NCI-H460 (cell line): ENCODE data around the gene PTPRG. TPM values are rescaled to one million over a fixed set of nuclear protein-coding genes. Genes with fewer than 3 reads are reported as not detected.
"Not testable (repeated sequence)": the region's sequence is repeated elsewhere in the genome, so short reads cannot be mapped to it uniquely, and the experiment has no call there.

Experiments used
- DNase-seq: peaks from one replicate; pipeline ENCODE4 v3.0.0-alpha.2; 2016; ENCODE audit warnings: low read depth; ENCODE audit errors: extremely low read depth
- total RNA-seq: library from RNA; depleted of rRNA; stranded (reverse); fragments of >200 nt; shearing (Covaris generic); gene quantifications from 2 replicates; pipeline ENCODE4 v1.2.3, GENCODE V29; 2014

Gene PTPRG
- total RNA-seq, 1 experiment from 2014 or later: 24.9 TPM

DNA sequence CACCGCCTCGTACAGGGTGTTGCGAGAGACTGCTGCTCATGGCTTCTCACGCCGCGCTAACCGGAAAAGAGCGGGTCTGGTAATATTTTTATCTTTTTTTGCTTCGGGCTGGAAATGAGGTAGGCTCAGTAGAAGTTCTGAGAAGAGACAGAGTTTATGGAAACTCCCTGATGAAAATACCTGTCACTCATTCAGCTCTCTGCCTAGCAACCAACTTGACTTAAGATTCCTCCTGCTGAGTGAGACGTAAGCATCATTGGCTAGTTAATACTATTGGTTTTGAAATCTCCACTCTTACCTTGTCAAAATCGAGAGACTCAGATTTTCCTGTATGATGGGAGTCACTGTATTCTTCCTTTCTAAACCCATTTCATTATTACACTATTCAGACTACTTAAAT, 181.7 kb downstream of the PTPRG start:
- no peak for DNase-seq

DNA sequence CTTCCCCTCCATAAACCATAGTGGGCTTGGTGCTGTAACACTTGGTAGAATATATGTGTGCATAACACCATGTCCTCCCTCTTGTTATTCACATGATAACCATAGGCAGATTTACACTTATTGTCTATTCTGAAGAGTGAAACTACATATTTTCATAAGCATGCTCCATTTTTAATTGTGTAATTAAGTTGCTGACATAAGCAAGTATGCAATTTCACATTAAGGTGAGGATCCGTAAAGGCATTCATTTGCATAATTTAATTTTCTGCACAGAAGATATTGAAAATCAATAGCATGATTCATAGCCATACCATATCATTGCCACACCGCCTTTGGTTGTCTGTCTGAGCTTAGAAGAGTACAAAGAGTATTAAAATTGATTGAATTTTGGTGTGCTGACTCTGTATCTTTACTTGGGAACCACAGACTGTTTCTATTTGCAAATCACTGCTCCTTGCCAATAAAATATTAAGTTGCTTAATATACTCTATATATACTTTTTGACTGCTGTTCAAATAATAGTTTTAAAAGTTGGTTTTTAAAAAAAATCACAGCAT, 182.4 kb downstream of the PTPRG start:
- no peak for DNase-seq

DNA sequence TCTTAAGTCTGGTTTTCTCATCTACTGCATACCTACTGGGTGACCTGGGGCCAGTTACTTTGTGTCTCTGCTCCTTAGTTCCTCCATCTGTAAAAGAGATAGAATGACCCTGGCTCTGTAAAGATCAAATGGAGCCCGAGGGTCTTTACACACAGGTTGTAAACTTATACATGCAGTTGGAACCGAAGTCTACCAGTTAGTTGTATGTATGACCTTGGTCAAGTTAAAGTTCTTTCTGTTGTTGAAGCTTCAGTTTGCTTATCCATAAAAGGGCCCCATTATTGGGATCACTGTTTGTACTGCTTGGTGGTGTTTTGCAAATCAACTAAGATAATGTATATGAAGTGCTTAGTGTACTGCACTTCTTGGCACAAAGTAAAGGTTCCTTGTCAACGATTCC, 186.9 kb downstream of the PTPRG start:
- no peak for DNase-seq

DNA sequence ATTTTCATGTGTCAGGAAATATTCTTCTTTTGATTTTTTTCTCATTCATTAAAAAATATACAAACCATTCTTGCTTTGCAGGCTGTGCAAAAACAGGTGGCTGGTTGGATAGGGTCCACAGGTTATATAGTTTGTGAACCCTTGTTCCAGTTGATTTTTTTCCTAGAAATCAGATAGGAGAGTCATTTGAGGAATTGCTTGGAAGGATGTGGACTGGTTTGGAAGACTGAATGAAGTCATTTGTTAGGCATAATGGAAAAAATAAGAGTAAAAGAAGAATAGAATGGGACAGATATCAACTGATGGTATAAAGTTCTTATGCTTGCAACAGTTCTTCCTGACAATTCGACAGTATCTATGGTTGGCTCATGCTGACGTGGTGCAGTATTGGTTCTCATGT, 189.4 kb downstream of the PTPRG start:
- no peak for DNase-seq

DNA sequence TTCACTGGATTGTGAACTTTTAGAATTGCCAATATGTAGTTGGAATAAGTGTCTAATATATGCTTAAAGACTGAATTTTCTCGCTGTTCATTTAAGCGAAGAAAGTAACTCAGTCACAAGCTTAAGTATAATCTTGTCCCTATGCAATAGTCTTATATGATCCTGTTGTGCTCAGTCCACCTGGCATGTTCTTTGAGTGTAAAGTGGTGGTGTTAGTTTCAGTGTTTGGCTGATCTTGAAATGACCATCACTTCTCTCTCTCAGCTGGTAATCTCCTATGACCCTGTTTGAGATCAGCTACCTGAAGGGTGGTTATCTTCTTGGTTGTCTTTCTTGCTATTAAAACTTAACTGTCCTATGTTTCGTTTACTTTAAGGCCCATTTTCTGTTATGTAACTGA, 197.5 kb downstream of the PTPRG start:
- no peak for DNase-seq

DNA sequence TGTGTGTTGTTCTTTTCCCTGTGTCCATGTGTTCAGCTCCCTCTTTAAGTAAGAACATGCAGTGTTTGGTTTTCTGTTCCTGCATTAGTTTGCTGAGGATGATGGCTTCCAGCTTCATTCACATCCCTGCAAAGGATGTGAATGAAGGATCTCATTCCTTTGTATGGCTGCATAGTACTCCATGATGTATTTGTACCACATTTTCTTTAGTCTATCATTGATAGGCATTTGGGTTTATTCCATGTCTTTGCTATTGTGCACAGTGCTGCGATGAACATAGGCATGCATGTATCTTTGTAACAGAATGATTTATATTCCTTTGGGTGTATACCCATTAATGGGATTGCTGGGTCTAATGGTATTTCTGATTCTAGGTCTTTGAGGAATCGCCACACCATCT, 199.4 kb downstream of the PTPRG start:
- DNase-seq: not testable (repeated sequence)

DNA sequence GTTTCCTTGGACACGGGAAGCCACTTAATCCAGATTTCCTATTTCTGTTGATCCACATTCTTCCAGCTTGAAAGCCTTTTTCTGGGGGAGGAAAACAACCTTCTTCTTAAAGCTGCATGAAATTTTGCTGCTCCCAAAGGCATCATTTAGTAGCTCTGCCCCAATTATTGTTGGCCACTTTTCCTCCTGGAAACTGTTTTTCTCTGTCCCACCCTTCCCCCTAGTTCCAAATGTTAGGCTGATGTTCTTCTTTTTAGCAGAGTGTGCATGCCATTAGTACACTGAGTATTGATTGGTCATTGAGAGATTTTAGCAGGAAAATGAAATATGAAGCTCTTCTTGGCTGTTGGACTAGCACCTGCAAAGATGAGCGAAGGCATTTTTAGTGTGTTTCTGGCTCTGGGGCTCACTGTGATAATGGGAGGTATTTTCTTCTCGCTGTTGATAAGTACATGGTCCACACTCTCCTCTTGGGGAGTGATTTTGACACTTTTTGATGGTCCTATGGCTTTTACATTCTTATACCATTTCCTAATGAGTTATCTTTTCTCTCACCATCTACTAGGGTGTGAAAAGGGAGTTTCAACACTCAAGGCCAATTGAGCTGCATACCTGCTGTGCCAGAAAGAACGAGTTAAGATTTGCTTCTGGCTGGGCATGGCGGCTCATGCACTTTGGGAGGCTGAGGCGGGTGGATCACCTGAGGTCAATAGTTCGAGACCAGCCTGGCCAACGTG, 200.5 kb downstream of the PTPRG start:
- DNase-seq: no peak

DNA sequence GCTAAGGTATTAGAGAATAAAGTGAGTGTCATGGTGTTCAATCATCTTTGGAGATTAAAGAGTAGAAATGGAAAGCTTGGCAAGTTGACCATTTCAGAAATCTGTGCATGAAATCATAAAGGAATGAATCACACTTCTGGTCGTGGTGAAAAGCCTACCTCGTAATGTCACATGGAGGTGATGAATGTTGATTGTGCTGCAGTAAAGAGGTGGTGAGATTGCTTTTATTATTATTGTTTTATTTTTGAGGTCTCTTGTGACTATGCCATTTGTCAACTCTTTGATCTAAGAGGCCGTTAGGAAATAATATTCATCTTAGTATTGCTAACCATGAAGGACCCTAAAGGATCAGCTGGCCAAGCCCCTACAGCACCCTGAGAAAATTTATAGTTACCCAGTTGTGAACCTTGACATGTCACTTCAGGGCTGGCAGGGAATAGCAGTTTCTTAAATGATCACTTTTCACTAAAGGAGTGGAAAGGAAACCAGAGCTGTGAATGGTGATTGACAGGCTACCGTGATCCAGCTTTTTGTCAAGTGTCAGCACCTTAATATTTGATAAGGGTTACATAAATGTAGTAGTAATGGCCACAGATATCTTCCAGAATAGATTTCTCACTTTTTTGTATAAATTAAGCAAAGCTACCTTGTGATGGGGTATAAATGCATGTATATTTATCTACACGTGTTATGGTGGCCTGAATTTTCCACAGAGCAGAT, 203.9 kb downstream of the PTPRG start:
- no peak for DNase-seq

DNA sequence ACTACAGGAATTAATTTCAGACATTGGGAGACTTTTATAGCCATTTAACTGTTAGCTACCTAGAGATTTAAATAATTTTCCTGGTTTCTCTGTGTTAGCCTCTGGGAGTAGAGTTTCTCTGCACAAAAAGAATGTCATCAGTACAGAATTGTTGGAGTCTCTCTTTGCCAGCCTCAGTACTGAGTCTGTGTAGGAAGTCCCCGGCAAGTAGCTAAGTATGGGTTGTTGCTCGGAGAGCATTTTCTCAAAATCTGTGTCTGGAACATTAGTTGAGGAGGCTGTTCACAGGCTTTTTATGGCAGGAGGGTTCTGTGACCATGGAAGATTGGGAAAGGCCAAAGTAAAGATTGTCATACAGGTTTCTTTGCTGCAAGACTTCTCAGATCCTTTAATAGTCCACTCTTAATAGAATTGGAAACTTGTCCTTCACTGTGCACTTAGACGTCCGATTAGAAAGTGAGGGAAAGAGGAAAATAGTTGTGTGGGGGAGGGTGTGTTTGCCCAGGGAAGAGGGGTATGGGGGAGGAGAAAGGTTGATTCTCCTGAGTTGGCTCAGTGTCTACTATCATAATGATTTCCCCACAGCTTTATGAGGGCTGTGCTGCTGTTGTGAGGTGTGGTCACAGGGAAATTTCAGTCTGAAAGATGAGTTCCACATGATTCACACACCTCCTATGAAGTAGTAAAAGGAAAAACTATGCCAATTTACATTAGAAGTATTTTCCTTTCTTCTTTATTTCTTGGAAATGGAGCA, 207.1 kb downstream of the PTPRG start:
- no peak for DNase-seq

DNA sequence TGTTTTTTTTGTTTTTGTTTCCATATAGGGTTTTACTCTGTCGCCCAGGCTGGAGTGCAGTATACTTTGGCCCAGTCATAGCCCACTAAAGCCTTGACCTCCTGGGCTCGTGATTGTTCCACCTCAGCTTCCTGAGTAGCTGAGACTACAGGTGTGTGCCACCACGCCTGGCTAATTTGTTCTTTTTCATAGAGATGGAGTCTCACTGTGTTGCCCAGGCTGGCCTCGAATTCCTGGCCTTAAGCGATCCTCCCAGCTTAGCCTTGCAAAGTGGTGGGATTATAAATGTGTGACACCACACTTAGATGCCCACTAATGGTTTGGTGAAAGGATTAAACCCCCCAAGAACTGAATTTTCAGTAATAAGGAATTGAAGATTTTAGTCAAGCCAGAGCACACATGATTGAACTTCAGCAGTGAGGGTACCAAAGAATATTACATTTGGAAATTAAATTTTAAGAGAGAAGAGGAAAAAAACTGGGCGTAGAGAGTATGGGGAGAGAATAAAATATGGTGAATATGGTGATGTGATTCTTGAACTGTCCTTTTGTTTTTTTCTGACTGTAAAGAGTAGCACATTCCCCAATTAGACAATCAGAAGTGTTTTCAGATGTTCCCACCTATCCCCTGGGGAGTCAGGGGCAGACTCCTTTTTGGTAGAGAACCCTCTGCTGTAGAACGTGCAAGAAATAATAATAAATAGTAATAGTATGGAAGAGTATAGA, 208.1 kb downstream of the PTPRG start:
- no peak for DNase-seq

DNA sequence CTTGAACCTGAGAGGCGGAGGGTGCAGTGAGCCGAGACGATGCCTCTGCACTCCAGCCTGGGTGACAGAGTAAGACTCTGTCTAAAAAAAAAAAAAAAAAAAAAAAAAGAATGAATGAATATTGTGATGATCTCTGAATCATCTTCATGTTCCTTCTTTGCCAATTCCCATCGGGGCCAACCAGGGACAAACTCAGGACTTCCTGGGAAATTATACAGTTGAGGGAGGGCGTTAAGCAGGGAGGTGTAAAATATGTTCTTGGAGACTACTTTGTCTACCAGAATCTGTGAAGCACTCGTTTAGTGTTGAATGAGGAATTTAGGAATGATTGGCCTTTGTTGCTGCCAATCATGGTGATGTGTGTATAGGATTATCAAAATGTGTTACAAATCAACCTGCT, 210.6 kb downstream of the PTPRG start:
- no peak for DNase-seq

DNA sequence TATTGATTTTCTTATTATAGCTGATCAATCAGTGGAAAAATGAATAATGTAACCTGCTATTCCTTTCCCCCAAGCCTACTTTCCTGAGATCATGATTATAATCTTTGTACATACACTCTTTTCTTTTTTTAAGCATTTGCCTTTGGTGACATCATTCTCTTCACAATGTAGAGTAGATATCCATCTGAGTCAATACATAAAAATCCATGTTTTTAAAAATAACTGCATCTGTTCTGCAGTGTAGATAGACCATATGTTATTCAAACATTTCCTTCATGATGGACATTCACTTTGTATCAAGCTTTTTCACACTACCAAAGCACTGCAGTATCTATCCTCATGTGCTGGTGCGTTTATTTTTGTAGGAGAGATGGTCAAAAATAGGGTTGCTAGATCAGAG, 211.1 kb downstream of the PTPRG start:
- DNase-seq: no peak

DNA sequence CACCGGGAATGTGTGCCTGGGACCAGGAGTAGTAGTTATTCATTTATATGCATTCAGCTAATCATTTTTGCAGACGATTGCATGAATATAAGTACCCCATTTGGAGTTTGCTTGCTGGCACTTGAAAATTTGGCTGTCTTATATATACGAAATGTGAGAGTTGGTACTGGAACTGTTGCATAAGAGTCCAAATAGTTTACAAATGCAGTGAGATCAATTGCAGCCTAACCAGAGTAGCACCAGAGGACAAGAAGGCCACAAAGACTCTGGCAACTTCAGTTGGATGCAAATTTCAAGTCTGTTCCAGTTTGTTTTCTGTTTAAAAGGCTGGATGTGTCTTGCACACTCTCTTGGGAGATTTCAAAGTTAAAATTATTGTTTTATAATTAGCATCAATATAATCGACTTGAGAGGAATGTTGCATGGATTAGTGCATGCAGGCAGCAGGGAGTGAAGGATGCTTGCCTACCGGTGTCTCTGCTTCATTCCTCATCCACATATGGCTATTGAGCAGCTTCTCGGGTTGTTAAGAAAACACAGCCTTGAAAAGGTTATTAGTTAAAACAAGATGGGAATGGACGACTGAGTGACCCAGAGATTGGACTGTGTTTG, 213.0 kb downstream of the PTPRG start:
- DNase-seq: no peak

DNA sequence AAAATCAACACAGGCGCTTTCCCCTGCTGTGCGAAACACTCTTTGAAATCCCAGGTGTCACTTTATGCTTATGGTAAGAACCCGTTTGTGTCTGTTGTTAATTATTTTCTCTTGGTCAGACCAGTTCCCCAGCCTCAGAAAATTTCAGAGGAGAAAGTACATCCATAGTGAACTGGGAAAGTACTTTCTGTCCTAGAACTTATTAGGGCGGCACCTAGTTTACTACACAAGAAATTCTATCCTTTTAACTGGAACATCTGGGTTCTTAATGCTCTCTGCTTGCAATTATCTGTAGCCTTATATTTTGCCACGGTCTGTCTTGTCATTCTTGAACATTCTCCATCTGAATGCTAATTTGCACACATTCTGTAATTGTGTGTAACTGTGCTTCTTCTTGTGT, 215.0 kb downstream of the PTPRG start:
- no peak for DNase-seq

DNA sequence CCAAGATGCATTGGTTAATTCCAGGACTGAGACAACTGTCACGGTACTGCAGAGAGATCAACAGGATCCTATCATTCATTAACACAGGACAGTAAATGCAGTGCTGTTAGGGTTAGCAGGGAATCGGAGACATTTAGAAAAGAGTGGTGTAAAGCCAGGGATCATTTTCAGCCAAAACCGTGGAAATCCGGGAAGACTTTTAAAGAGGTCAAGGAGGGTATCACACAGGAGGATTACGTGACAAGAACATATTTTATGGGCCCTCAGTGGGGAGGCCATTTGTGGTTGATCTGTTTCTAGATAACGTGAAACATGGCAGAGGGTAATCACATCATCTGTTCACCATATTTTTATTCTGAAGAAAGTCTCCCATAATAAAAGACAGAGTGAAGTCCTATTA, 216.1 kb downstream of the PTPRG start:
- no peak for DNase-seq

DNA sequence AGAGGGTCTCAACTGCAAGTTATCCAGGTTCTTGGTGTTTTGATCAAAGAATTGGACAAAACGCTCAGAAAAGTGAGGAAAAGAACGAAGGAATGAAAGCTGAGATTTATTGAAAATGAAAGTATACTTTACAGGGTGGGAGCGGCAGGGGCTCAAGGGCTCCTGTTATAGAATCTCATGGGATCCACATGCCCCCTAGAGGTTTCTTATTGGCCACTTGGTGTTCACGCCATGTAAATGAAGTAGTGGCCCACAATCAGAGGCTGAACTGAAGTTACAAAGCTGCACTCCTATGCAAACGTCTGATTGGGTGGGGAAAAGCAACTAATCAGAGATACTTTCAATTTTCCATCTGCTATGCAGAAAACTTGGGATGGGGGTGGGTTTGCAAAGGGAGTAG, 216.7 kb downstream of the PTPRG start:
- no peak for DNase-seq

DNA sequence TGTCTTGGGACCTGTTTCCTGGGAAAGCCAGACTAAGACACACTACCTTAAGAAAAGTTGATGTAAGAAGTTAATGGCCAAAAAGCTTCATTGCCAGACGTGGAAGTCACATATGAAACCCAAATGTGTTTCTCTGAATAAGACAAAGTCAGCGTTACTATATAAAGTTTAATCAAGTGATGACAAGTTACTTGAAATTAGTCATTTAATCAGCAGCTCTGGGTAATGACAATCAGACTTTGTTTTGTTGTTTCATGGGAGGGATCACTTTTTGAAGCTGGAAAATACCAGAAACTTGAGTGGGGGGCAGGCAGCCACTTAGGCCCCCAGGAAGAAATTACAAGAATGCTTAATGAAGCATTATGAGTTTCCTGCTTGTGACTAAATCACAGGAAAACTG, 218.6 kb downstream of the PTPRG start:
- DNase-seq: no peak

DNA sequence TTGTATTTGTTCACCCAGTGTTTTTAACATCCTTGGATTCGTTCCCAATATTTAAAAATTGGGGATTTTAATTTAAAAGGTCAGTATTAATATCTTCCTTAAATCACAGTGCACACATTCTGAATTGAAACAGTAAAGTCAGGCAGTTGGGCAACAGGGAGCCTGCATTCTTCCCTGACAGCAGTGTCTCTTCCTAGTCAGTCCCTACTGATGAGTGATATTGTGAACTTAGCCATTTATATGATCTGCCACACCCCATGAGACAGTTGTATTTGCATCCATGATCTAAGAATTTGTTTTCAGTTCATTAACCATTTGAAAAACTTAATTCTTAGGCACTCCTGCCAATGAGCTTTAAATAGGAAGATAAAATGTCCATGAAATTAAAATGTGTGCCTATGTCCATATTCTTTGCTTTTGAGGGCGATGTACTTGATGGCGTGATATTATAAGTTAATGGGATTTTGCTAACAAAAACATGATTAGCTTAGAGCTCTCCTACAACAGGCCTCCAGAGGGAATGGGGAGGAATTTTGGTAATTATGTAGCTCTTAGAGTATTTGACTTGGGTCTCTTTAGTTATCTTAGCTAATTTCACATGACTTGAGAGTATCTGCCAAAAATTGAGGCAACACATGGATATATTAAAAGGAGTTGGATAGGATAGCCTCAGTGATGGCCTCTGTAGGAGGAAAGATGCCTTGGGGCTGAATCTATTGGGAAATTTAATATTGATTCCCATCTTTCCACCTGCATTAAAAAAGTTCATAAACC, 219.3 kb downstream of the PTPRG start:
- DNase-seq: no peak

DNA sequence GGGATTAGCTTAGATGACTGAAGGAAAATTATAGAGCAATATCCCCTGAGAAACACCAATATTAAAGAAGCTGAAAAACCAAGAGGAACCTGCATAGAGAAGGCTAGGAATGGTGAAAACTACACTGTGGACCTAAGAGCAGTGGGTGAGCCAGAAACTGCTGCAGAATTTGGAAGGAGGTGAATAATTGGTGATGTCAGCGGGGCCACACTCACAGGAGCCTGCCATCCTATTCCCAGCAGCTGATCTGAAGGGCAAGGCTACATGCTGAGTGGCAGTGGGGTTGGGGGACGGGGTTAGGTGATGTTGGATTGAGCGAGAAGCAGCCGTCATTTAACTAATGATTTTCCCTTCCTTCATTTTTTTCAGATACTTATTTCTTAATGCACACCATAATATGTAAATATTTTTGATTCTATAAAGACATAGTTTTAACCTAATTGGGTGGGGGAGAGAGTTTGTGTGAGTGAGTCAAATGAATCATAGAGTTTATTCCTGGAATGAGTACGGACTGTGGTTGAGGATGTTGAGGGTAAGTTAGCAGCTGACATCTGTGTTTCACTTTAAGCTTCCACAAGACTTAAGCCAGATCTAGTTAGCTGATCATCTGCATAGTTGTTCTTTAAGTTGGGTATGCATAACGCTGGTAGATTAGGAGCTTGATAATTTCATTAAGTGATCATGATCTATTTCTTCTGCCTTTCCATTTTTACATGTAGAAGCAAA, 222.8 kb downstream of the PTPRG start:
- no peak for DNase-seq
